Stimulated activated CD4-positive, alpha-beta T cell treated with anti-CD3 and anti-CD28 coated beads, Interleukin-4, amount 100 ng/mL, for 1 hour (primary cell): ENCODE data around the gene LRRC75A.

Experiments
- DNase-seq: peaks from one replicate; pipeline ENCODE4 v3.0.0-alpha.2; 2020

Gene LRRC75A

GRCh38 chr17:16492613-16493530, 879 bp upstream of the LRRC75A start:
- DNase-seq: no peak

- DNase-seq: peak; percentile 18
Measured at GRCh38 chr17:16491131-16491702, 776 bp downstream of the LRRC75A start.

- no peak for DNase-seq
Measured at GRCh38 chr17:16489431-16489830, 2.6 kb downstream of the LRRC75A start.

GRCh38 chr17:16488968-16489337, 3.0 kb downstream of the LRRC75A start:
- no peak for DNase-seq

GRCh38 chr17:16488186-16488967, 3.6 kb downstream of the LRRC75A start:
- no peak for DNase-seq

- no peak for DNase-seq
Measured at GRCh38 chr17:16486373-16487250, 5.4 kb downstream of the LRRC75A start.

GRCh38 chr17:16484445-16485175, 7.4 kb downstream of the LRRC75A start:
- DNase-seq: no peak

- DNase-seq: no peak
Measured at GRCh38 chr17:16483021-16483645, 8.9 kb downstream of the LRRC75A start.

- no peak for DNase-seq
Measured at GRCh38 chr17:16482253-16482652, 9.7 kb downstream of the LRRC75A start.

- no peak for DNase-seq
Measured at GRCh38 chr17:16480995-16481394, 11.0 kb downstream of the LRRC75A start.

- DNase-seq: no peak
Measured at GRCh38 chr17:16479264-16479663, 12.7 kb downstream of the LRRC75A start.

GRCh38 chr17:16478649-16479048, 13.3 kb downstream of the LRRC75A start:
- no peak for DNase-seq

GRCh38 chr17:16477666-16478065, 14.3 kb downstream of the LRRC75A start:
- no peak for DNase-seq

- DNase-seq: no peak
Measured at GRCh38 chr17:16477255-16477654, 14.7 kb downstream of the LRRC75A start.

- DNase-seq: no peak
Measured at GRCh38 chr17:16475179-16475704, 16.8 kb downstream of the LRRC75A start.

- DNase-seq: no peak
Measured at GRCh38 chr17:16474012-16474725, 17.8 kb downstream of the LRRC75A start.

- DNase-seq: no peak
Measured at GRCh38 chr17:16473044-16474011, 18.7 kb downstream of the LRRC75A start.

GRCh38 chr17:16472539-16472938, 19.5 kb downstream of the LRRC75A start:
- DNase-seq: no peak

- DNase-seq: no peak
Measured at GRCh38 chr17:16471295-16471694, 20.7 kb downstream of the LRRC75A start.
